Measurements from ENCODE around the gene ANO8. TPM values are rescaled to one million over a fixed set of nuclear protein-coding genes. Genes with fewer than 3 reads are reported as not detected.

ANO8 gene
- total and polyA plus RNA-seq, 2 of the 8 experiments (the other 6 are each of a cell fraction or from before 2014, with no cell fraction given), result 9.5 to 20.7 TPM

GRCh38 chr19:17323964-17324332, 10.7 kb downstream of the ANO8 start (continued):
- TF ChIP-seq CHD7 (IDR thresholded peaks at IDR 0.05; ENCODE audit: insufficient replicate concordance, low read length) (no peak), SIX5 (IDR thresholded peaks at IDR 0.05; ENCODE audit: low read depth, low read length) (no peak), RAD21 (IDR thresholded peaks at IDR 0.05 in 1 of 2, conservative IDR thresholded peaks at IDR 0.05 in 1 of 2; ENCODE audit: low read depth in 2 of 2, low read length in 2 of 2) (no peak)

Data from H1 (cell line).